ENCODE data around the gene MESP1.

MESP1 gene

GRCh38 chr15:89714775-89715174 is 36.3 kb downstream of the MESP1 start:
- Histone ChIP-seq H3K9ac (ENCODE audit: insufficient read length, low read depth) (no peak overlapping the region), H3K4me1 (ENCODE audit: insufficient read depth, insufficient read length) (no peaks in the 10 kb centered on the region), H3K27me3 (ENCODE audit: insufficient read depth, insufficient read length) (no peaks in the 10 kb centered on the region), H3K4me3 (ENCODE audit: insufficient read length, low read depth) (no peak overlapping the region), H3K36me3 (ENCODE audit: insufficient read depth, insufficient read length, low read length) (no peaks in the 10 kb centered on the region), H3K9me3 (ENCODE audit: insufficient read depth, low read length) (no peaks in the 10 kb centered on the region)
- no peak for DNase-seq (ENCODE audit: low read depth, low spot score)
- TF ChIP-seq ZNF274 (IDR thresholded peaks at IDR 0.05; ENCODE audit: low read depth, low read length) (no peak), YY1 (IDR thresholded peaks at IDR 0.05; ENCODE audit: insufficient read depth, insufficient read length) (no peak), SUZ12 (IDR thresholded peaks at IDR 0.05; ENCODE audit: extremely low read depth, insufficient read depth, insufficient read length) (no peak)

- Histone ChIP-seq H3K36me3 (ENCODE audit: insufficient read depth, insufficient read length, low read length) (no peaks in the 10 kb centered on the region), H3K9me3 (ENCODE audit: insufficient read depth, low read length) (no peaks in the 10 kb centered on the region), H3K9ac (ENCODE audit: insufficient read length, low read depth) (no peak overlapping the region), H3K27me3 (ENCODE audit: insufficient read depth, insufficient read length) (no peaks in the 10 kb centered on the region), H3K4me1 (ENCODE audit: insufficient read depth, insufficient read length) (no peaks in the 10 kb centered on the region), H3K4me3 (ENCODE audit: insufficient read length, low read depth) (no peak overlapping the region)
- TF ChIP-seq YY1 (IDR thresholded peaks at IDR 0.05; ENCODE audit: insufficient read depth, insufficient read length) (no peak), SUZ12 (IDR thresholded peaks at IDR 0.05; ENCODE audit: extremely low read depth, insufficient read depth, insufficient read length) (no peak), ZNF274 (IDR thresholded peaks at IDR 0.05; ENCODE audit: low read depth, low read length) (no peak)
- no peak for DNase-seq (ENCODE audit: low read depth, low spot score)
Measured at GRCh38 chr15:89707577-89707976, 43.5 kb downstream of the MESP1 start.

- no peaks in the 10 kb centered on the region for H3K27me3 ChIP-seq (ENCODE audit: insufficient read depth, insufficient read length)
- DNase-seq (ENCODE audit: low read depth, low spot score): no peak
Measured at GRCh38 chr15:89704411-89704810, 46.6 kb downstream of the MESP1 start.

More at GRCh38 chr15:89704411-89704810, 46.6 kb downstream of the MESP1 start:
- H3K9me3 ChIP-seq (ENCODE audit: insufficient read depth, low read length): no peaks in the 10 kb centered on the region
- no peaks in the 10 kb centered on the region for H3K36me3 ChIP-seq (ENCODE audit: insufficient read depth, insufficient read length, low read length)
- TF ChIP-seq SUZ12 (IDR thresholded peaks at IDR 0.05; ENCODE audit: extremely low read depth, insufficient read depth, insufficient read length) (no peak), YY1 (IDR thresholded peaks at IDR 0.05; ENCODE audit: insufficient read depth, insufficient read length) (no peak), ZNF274 (IDR thresholded peaks at IDR 0.05; ENCODE audit: low read depth, low read length) (no peak)
- H3K4me1 ChIP-seq (ENCODE audit: insufficient read depth, insufficient read length): no peaks in the 10 kb centered on the region
- no peak overlapping the region for H3K4me3 ChIP-seq (ENCODE audit: insufficient read length, low read depth)
- no peak overlapping the region for H3K9ac ChIP-seq (ENCODE audit: insufficient read length, low read depth)

All from NT2/D1 (cell line).